Stimulated activated CD4-positive, alpha-beta T cell treated with anti-CD3 and anti-CD28 coated beads, Interleukin-1b, Interleukin-23, amount 100 ng/mL, for 4 hours (primary cell): ENCODE results near the gene GALNT11.
A peak's percentile ranks its signal among the peaks of the same experiment; 100 is the strongest.

ENCODE experiments used
- DNase-seq, 2 donors: peaks; one replicate each; pipeline ENCODE4 v3.0.0-alpha.2; 2020; ENCODE audit warnings: low read depth in 2 of 2

Gene GALNT11

GRCh38 chr7:152117356-152117755 lies 91.9 kb downstream of the GALNT11 start:
- no peak for DNase-seq

GRCh38 chr7:152120210-152120609 lies 94.7 kb downstream of the GALNT11 start:
- DNase-seq: no peak

GRCh38 chr7:152120776-152121175 lies 95.3 kb downstream of the GALNT11 start:
- no peak for DNase-seq

GRCh38 chr7:152121432-152121831 lies 96.0 kb downstream of the GALNT11 start:
- DNase-seq: no peak

GRCh38 chr7:152122540-152122939 lies 97.1 kb downstream of the GALNT11 start:
- no peak for DNase-seq

GRCh38 chr7:152126741-152127140 lies 101.3 kb downstream of the GALNT11 start:
- DNase-seq: no peak

GRCh38 chr7:152127229-152127628 lies 101.8 kb downstream of the GALNT11 start:
- no peak for DNase-seq

GRCh38 chr7:152128252-152128651 lies 102.8 kb downstream of the GALNT11 start:
- no peak for DNase-seq

GRCh38 chr7:152128741-152129461 lies 103.4 kb downstream of the GALNT11 start:
- DNase-seq: no peak

GRCh38 chr7:152129682-152130081 lies 104.2 kb downstream of the GALNT11 start:
- DNase-seq: no peak

GRCh38 chr7:152130658-152131590 lies 105.5 kb downstream of the GALNT11 start:
- DNase-seq: no peak

- no peak for DNase-seq
Measured at GRCh38 chr7:152131981-152132494, 106.6 kb downstream of the GALNT11 start.

- DNase-seq: no peak
Measured at GRCh38 chr7:152132812-152133211, 107.3 kb downstream of the GALNT11 start.

- no peak for DNase-seq
Measured at GRCh38 chr7:152133804-152134203, 108.3 kb downstream of the GALNT11 start.

GRCh38 chr7:152136686-152137085 lies 111.2 kb downstream of the GALNT11 start:
- no peak for DNase-seq

- DNase-seq: no peak
Measured at GRCh38 chr7:152137476-152138025, 112.1 kb downstream of the GALNT11 start.

GRCh38 chr7:152140067-152140466 lies 114.6 kb downstream of the GALNT11 start:
- DNase-seq: no peak

GRCh38 chr7:152140560-152140959 lies 115.1 kb downstream of the GALNT11 start:
- no peak for DNase-seq

- DNase-seq: no peak
Measured at GRCh38 chr7:152142976-152143595, 117.6 kb downstream of the GALNT11 start.

GRCh38 chr7:152144557-152145245 lies 119.2 kb downstream of the GALNT11 start:
- no peak for DNase-seq

GRCh38 chr7:152145853-152146466 lies 120.5 kb downstream of the GALNT11 start:
- peak in 1 of 2 donors; percentile 21 for DNase-seq
